GM23338 (cell line): ENCODE results near the gene PYY. TPM values are rescaled to one million over a fixed set of nuclear protein-coding genes. Genes with fewer than 3 reads are reported as not detected.

Source experiments
- ATAC-seq: fragments of 200-7000 bp; cut with Tn5 transposase; 3 replicates; pipeline ENCODE4 v1.9.1; 2020
- DNase-seq: peaks from one replicate; pipeline ENCODE4 v3.0.0-alpha.2; 2015; ENCODE audit warnings: low spot score
- H2AFZ ChIP-seq: fragments of 200-600 bp; sonication (generic); 2 replicates; pipeline ENCODE4 v1.8.0; 2016; ENCODE audit warnings: antibody characterized with exemption, mild to moderate bottlenecking, moderate library complexity
- H3F3A ChIP-seq: fragments of 200-600 bp; sonication (generic); replicated peaks from 2 replicates; pipeline ENCODE4 v1.8.0; 2017; ENCODE audit warnings: antibody characterized with exemption, mixed run types, low read depth
- H3K27ac ChIP-seq: fragments of 200-600 bp; sonication (generic); 2 replicates; pipeline ENCODE4 v1.6.1; 2016; ENCODE audit warnings: low read depth
- H3K27me3 ChIP-seq: fragments of 200-600 bp; sonication (generic); 2 replicates; pipeline ENCODE4 v1.8.0; 2016; ENCODE audit warnings: mild to moderate bottlenecking, mixed run types, moderate library complexity; ENCODE audit not compliant: insufficient read depth
- H3K36me3 ChIP-seq: fragments of 200-600 bp; sonication (generic); 2 replicates; pipeline ENCODE4 v1.8.0; 2016; ENCODE audit warnings: mild to moderate bottlenecking; ENCODE audit not compliant: insufficient read depth
- H3K4me1 ChIP-seq: fragments of 200-600 bp; sonication (generic); 2 replicates; pipeline ENCODE4 v1.8.0; 2016; ENCODE audit warnings: mild to moderate bottlenecking, moderate library complexity; ENCODE audit not compliant: insufficient read depth
- H3K4me2 ChIP-seq: fragments of 200-600 bp; sonication (generic); 2 replicates; pipeline ENCODE4 v1.7.1; 2017; ENCODE audit warnings: mixed run types
- H3K4me3 ChIP-seq: fragments of 200-600 bp; sonication (generic); 2 replicates; pipeline ENCODE4 v1.6.1; 2016; ENCODE audit warnings: mixed run types
- H3K79me2 ChIP-seq: fragments of 200-600 bp; sonication (generic); replicated peaks from 2 replicates; pipeline ENCODE4 v1.8.0; 2017; ENCODE audit warnings: mild to moderate bottlenecking; ENCODE audit not compliant: insufficient read depth
- H3K9me2 ChIP-seq: fragments of 200-600 bp; sonication (generic); 2 replicates; pipeline ENCODE4 v1.8.0; 2017; ENCODE audit not compliant: insufficient read depth
- H4K20me1 ChIP-seq: fragments of 200-600 bp; sonication (generic); replicated peaks from 2 replicates; pipeline ENCODE4 v1.8.0; 2017; ENCODE audit warnings: mild to moderate bottlenecking; ENCODE audit not compliant: insufficient read depth
- H3K27ac Mint-ChIP-seq: 2 replicates; pipeline ENCODE4 v1.8.0; 2020; ENCODE audit warnings: inconsistent platforms, mild to moderate bottlenecking, moderate library complexity, mixed read lengths
- H3K27me3 Mint-ChIP-seq: 3 replicates; pipeline ENCODE4 v1.8.0; 2022; ENCODE audit warnings: low read depth, mild to moderate bottlenecking, moderate library complexity, mixed read lengths, inconsistent platforms; ENCODE audit not compliant: insufficient read depth, poor library complexity
- H3K36me3 Mint-ChIP-seq: 3 replicates; pipeline ENCODE4 v1.8.0; 2021; ENCODE audit warnings: low read depth, mild to moderate bottlenecking, inconsistent platforms, moderate library complexity, mixed read lengths
- H3K4me1 Mint-ChIP-seq: 3 replicates; pipeline ENCODE4 v1.8.0; 2020; ENCODE audit warnings: mild to moderate bottlenecking, inconsistent platforms, mixed read lengths
- H3K4me3 Mint-ChIP-seq: 3 replicates; pipeline ENCODE4 v1.8.0; 2021; ENCODE audit warnings: moderate library complexity, mild to moderate bottlenecking, inconsistent platforms, mixed read lengths
- H3K9me3 Mint-ChIP-seq: 3 replicates; pipeline ENCODE4 v1.8.0; 2020; ENCODE audit warnings: moderate library complexity, mild to moderate bottlenecking, inconsistent platforms, mixed read lengths
- CREB1 ChIP-seq: fragments of 250-450 bp; sonication (Bioruptor Pico); IDR thresholded peaks from 2 replicates; pipeline ENCODE4 v1.5.0; 2020; ENCODE audit warnings: low read depth, mild to moderate bottlenecking, moderate library complexity
- EZH2 ChIP-seq: fragments of 200-600 bp; sonication (generic); IDR thresholded peaks from one replicate; pipeline ENCODE4 v1.8.0; 2017; ENCODE audit warnings: antibody characterized with exemption, mild to moderate bottlenecking, low read depth; ENCODE audit not compliant: unreplicated experiment
- JUNB ChIP-seq: IDR thresholded peaks from one replicate; pipeline ENCODE4 v1.6.1; 2016; ENCODE audit warnings: antibody characterized with exemption; ENCODE audit not compliant: unreplicated experiment
- REST ChIP-seq: IDR thresholded peaks from one replicate; pipeline ENCODE4 v1.6.1; 2018; ENCODE audit warnings: antibody characterized with exemption; ENCODE audit not compliant: unreplicated experiment
- STAT1 ChIP-seq: IDR thresholded peaks from one replicate; pipeline ENCODE4 v1.6.1; 2016; ENCODE audit warnings: antibody characterized with exemption; ENCODE audit not compliant: unreplicated experiment
- polyA plus RNA-seq: library from polyadenylated mRNA; unstranded; fragments of >200 nt; fragmentation: Nextera tagmentation; extraction: Ambion mirVana; gene quantifications from 2 replicates; pipeline ENCODE4 v1.2.1, GENCODE V29; 2016
- total RNA-seq: library from RNA; depleted of rRNA; stranded (reverse); fragments of >200 nt; shearing (Covaris generic); gene quantifications from 2 replicates; pipeline ENCODE4 v1.2.3, GENCODE V29; 2014
- TF ChIP-seq, protein P1 (sequence below): fragments of 250-450 bp; sonication (Bioruptor Pico); IDR thresholded peaks from 2 replicates; pipeline ENCODE4 v1.5.0; 2020; ENCODE audit warnings: mild to moderate bottlenecking, moderate library complexity
- TF ChIP-seq, protein P2 (sequence below), 2 experiments: fragments of 200-600 bp in 1 of 2; sonication (generic) in 1 of 2; conservative IDR thresholded peaks; 2 replicates each; pipeline versions ENCODE4 v1.5.1 to v1.6.1; 2016 to 2017; ENCODE audit warnings: antibody characterized with exemption in 2 of 2, low read depth in 2 of 2, mild to moderate bottlenecking in 2 of 2, moderate library complexity in 1 of 2

The PYY gene
- total and polyA plus RNA-seq, 2 experiments from 2014 or later, result 0.56 to 8.5 TPM

GRCh38 chr17:43940630-43941029, 13.1 kb downstream of the PYY start:
- no peak overlapping the region for H3K4me3 Mint-ChIP-seq
- H4K20me1 ChIP-seq, result no peaks in the 10 kb centered on the region
- H3K79me2 ChIP-seq, result no peaks in the 10 kb centered on the region
- no peak overlapping the region for H2AFZ ChIP-seq
- no peaks in the 10 kb centered on the region for H3K4me1 ChIP-seq
- H3K27me3 Mint-ChIP-seq, result peaks cover 52% of the 10 kb centered on the region
- no peaks in the 10 kb centered on the region for H3K36me3 ChIP-seq
- no peaks in the 10 kb centered on the region for H3F3A ChIP-seq
- peaks cover 12% of the 10 kb centered on the region for H3K4me1 Mint-ChIP-seq
- TF ChIP-seq, protein P1, sequence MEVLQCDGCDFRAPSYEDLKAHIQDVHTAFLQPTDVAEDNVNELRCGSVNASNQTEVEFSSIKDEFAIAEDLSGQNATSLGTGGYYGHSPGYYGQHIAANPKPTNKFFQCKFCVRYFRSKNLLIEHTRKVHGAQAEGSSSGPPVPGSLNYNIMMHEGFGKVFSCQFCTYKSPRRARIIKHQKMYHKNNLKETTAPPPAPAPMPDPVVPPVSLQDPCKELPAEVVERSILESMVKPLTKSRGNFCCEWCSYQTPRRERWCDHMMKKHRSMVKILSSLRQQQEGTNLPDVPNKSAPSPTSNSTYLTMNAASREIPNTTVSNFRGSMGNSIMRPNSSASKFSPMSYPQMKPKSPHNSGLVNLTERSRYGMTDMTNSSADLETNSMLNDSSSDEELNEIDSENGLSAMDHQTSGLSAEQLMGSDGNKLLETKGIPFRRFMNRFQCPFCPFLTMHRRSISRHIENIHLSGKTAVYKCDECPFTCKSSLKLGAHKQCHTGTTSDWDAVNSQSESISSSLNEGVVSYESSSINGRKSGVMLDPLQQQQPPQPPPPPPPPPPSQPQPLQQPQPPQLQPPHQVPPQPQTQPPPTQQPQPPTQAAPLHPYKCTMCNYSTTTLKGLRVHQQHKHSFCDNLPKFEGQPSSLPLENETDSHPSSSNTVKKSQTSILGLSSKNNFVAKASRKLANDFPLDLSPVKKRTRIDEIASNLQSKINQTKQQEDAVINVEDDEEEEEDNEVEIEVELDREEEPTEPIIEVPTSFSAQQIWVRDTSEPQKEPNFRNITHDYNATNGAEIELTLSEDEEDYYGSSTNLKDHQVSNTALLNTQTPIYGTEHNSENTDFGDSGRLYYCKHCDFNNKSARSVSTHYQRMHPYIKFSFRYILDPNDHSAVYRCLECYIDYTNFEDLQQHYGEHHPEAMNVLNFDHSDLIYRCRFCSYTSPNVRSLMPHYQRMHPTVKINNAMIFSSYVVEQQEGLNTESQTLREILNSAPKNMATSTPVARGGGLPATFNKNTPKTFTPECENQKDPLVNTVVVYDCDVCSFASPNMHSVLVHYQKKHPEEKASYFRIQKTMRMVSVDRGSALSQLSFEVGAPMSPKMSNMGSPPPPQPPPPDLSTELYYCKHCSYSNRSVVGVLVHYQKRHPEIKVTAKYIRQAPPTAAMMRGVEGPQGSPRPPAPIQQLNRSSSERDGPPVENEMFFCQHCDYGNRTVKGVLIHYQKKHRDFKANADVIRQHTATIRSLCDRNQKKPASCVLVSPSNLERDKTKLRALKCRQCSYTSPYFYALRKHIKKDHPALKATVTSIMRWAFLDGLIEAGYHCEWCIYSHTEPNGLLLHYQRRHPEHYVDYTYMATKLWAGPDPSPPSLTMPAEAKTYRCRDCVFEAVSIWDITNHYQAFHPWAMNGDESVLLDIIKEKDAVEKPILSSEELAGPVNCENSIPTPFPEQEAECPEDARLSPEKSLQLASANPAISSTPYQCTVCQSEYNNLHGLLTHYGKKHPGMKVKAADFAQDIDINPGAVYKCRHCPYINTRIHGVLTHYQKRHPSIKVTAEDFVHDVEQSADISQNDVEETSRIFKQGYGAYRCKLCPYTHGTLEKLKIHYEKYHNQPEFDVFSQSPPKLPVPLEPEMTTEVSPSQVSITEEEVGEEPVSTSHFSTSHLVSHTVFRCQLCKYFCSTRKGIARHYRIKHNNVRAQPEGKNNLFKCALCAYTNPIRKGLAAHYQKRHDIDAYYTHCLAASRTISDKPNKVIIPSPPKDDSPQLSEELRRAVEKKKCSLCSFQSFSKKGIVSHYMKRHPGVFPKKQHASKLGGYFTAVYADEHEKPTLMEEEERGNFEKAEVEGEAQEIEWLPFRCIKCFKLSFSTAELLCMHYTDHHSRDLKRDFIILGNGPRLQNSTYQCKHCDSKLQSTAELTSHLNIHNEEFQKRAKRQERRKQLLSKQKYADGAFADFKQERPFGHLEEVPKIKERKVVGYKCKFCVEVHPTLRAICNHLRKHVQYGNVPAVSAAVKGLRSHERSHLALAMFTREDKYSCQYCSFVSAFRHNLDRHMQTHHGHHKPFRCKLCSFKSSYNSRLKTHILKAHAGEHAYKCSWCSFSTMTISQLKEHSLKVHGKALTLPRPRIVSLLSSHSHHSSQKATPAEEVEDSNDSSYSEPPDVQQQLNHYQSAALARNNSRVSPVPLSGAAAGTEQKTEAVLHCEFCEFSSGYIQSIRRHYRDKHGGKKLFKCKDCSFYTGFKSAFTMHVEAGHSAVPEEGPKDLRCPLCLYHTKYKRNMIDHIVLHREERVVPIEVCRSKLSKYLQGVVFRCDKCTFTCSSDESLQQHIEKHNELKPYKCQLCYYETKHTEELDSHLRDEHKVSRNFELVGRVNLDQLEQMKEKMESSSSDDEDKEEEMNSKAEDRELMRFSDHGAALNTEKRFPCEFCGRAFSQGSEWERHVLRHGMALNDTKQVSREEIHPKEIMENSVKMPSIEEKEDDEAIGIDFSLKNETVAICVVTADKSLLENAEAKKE (CRISPR knock-in tag), result no peak
- TF ChIP-seq, protein P2, sequence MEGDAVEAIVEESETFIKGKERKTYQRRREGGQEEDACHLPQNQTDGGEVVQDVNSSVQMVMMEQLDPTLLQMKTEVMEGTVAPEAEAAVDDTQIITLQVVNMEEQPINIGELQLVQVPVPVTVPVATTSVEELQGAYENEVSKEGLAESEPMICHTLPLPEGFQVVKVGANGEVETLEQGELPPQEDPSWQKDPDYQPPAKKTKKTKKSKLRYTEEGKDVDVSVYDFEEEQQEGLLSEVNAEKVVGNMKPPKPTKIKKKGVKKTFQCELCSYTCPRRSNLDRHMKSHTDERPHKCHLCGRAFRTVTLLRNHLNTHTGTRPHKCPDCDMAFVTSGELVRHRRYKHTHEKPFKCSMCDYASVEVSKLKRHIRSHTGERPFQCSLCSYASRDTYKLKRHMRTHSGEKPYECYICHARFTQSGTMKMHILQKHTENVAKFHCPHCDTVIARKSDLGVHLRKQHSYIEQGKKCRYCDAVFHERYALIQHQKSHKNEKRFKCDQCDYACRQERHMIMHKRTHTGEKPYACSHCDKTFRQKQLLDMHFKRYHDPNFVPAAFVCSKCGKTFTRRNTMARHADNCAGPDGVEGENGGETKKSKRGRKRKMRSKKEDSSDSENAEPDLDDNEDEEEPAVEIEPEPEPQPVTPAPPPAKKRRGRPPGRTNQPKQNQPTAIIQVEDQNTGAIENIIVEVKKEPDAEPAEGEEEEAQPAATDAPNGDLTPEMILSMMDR (conservative IDR thresholded peaks at IDR 0.05; ENCODE audit: low read depth in 2 of 2), result peak; percentile 62 to 84
- H3K27ac ChIP-seq, result no peak overlapping the region
- H3K27me3 ChIP-seq, result peaks cover 36% of the 10 kb centered on the region
- peak overlapping the region; percentile 4; the same call in 1 of the 2 replicates for H3K27ac Mint-ChIP-seq
- peak; percentile 64 for ATAC-seq
- no peaks in the 10 kb centered on the region for H3K36me3 Mint-ChIP-seq
- H3K4me3 ChIP-seq, result no peak overlapping the region
- no peaks in the 10 kb centered on the region for H3K9me2 ChIP-seq
- no peak overlapping the region for H3K4me2 ChIP-seq
- peak; percentile 84 for DNase-seq
- H3K9me3 Mint-ChIP-seq, result no peaks in the 10 kb centered on the region

- no peaks in the 10 kb centered on the region for H4K20me1 ChIP-seq
- no peaks in the 10 kb centered on the region for H3K79me2 ChIP-seq
- H3K27me3 Mint-ChIP-seq, result peaks cover 55% of the 10 kb centered on the region
- H3K27ac ChIP-seq, result no peak overlapping the region
- H3K4me1 ChIP-seq, result no peaks in the 10 kb centered on the region
- peaks cover 12% of the 10 kb centered on the region for H3K4me1 Mint-ChIP-seq
- H3K27me3 ChIP-seq, result peaks cover 36% of the 10 kb centered on the region
- H3K4me3 ChIP-seq, result no peak overlapping the region
- no peaks in the 10 kb centered on the region for H3F3A ChIP-seq
- no peak overlapping the region for H3K4me2 ChIP-seq
- H3K36me3 ChIP-seq, result no peaks in the 10 kb centered on the region
- H2AFZ ChIP-seq, result no peak overlapping the region
- H3K27ac Mint-ChIP-seq, result no peak overlapping the region
- ATAC-seq (no peak), DNase-seq (no peak)
- no peaks in the 10 kb centered on the region for H3K9me3 Mint-ChIP-seq
- no peaks in the 10 kb centered on the region for H3K9me2 ChIP-seq
- no peaks in the 10 kb centered on the region for H3K36me3 Mint-ChIP-seq
- no peak overlapping the region for H3K4me3 Mint-ChIP-seq
- TF ChIP-seq EZH2 (no peak), JUNB (no peak), STAT1 (no peak), REST (no peak), CREB1 (CRISPR knock-in tag) (no peak)
Measured at GRCh38 chr17:43939886-43940285, 13.9 kb downstream of the PYY start.
